ENCODE results near the gene CFAP20DC.

The CFAP20DC gene

DNA sequence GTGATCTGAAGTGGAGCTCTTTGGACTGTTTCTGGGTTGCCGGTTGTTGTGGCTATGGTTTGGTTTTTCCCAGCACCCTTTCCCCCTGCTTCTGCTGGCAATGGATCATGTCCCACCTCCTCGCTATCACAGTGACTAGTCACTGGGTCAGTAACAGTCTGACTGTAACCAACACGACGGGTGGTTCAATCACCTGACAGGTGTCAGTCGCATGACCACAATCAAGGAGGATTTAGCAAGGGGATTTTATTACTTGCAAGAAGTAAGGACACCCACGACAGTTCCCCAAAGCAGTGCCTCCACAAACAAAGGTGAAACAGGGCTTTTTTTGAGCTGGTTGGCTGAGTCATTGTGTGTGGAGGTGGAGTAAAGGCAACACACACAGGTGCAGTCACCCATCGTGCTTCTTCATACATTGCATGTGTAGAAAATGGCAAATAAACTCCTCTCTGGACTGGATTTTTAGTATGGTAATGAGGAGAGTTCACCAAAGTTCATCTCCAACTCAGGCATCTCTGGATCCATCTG is 324.4 kb downstream of the CFAP20DC start:
- Histone ChIP-seq H3K4me3 (ENCODE audit: low read length) (no peak overlapping the region), H3K4me1 (ENCODE audit: control insufficient read depth, low read length) (no peaks in the 10 kb centered on the region), H3K27ac (ENCODE audit: low read depth, low read length) (no peak overlapping the region), H3F3A (ENCODE audit: control insufficient read depth, insufficient read depth) (no peaks in the 10 kb centered on the region), H4K20me1 (ENCODE audit: control insufficient read depth, insufficient read depth, low read depth, low read length) (no peaks in the 10 kb centered on the region), H3K9me3 (ENCODE audit: control insufficient read depth, insufficient read depth, low read length) (no peaks in the 10 kb centered on the region; the same call in 1 of the 2 replicates), H3K36me3 (ENCODE audit: control insufficient read depth, low read length) (no peaks in the 10 kb centered on the region), H3K9me2 (replicated peaks; ENCODE audit: control insufficient read depth, low read length) (no peaks in the 10 kb centered on the region), H3K4me2 (ENCODE audit: low read length) (no peak overlapping the region), H3K27me3 (ENCODE audit: control insufficient read depth, low read length) (no peaks in the 10 kb centered on the region), H3K79me2 (ENCODE audit: control insufficient read depth, low read length) (no peaks in the 10 kb centered on the region)
- TF ChIP-seq CTCF (IDR thresholded peaks at IDR 0.05; ENCODE audit: low read depth, low read length, poor library complexity, severe bottlenecking) (no peak), EZH2phosphoT487 (IDR thresholded peaks at IDR 0.05; ENCODE audit: borderline replicate concordance, low read length) (no peak)

- H3K36me3 ChIP-seq (ENCODE audit: control insufficient read depth, low read length): no peaks in the 10 kb centered on the region
- H3F3A ChIP-seq (ENCODE audit: control insufficient read depth, insufficient read depth): no peaks in the 10 kb centered on the region
These were observed 325.5 kb downstream of the CFAP20DC start for GRCh38 chr3:58724336-58724735.

DNA sequence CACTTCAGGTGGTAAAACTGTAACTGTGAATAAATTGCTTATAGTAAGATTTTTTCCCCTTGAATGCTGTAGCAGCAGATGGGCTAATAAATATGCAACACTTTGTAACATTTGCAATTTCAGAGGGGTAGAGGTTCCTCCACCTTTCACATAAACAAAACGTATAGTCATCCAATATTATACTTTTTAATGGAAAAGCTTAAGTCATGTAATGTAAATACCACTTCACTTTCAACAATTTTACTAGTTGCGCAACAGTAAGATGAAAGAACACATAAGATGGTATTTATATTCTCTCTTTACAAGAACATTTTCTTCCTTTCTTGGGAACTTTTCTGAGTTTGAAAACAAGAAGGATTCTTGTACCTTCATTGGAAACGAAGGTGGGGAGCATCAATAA is 326.7 kb downstream of the CFAP20DC start:
- no peaks in the 10 kb centered on the region for H3K79me2 ChIP-seq (ENCODE audit: control insufficient read depth, low read length)
- no peaks in the 10 kb centered on the region for H4K20me1 ChIP-seq (ENCODE audit: control insufficient read depth, insufficient read depth, low read depth, low read length)
- no peak overlapping the region for H3K27ac ChIP-seq (ENCODE audit: low read depth, low read length)
- H3K4me2 ChIP-seq (ENCODE audit: low read length): no peak overlapping the region
- no peak overlapping the region for H3K4me3 ChIP-seq (ENCODE audit: low read length)
- H3K27me3 ChIP-seq (ENCODE audit: control insufficient read depth, low read length): no peaks in the 10 kb centered on the region
- TF ChIP-seq CTCF (IDR thresholded peaks at IDR 0.05; ENCODE audit: low read depth, low read length, poor library complexity, severe bottlenecking): no peak
- TF ChIP-seq EZH2phosphoT487 (IDR thresholded peaks at IDR 0.05; ENCODE audit: borderline replicate concordance, low read length): no peak
- H3F3A ChIP-seq (ENCODE audit: control insufficient read depth, insufficient read depth): no peaks in the 10 kb centered on the region
- H3K9me3 ChIP-seq (ENCODE audit: control insufficient read depth, insufficient read depth, low read length): no peaks in the 10 kb centered on the region
- no peaks in the 10 kb centered on the region for H3K4me1 ChIP-seq (ENCODE audit: control insufficient read depth, low read length)
- H3K9me2 ChIP-seq (replicated peaks; ENCODE audit: control insufficient read depth, low read length): no peaks in the 10 kb centered on the region
- no peaks in the 10 kb centered on the region for H3K36me3 ChIP-seq (ENCODE audit: control insufficient read depth, low read length)

More at GRCh38 chr3:58724336-58724735, 325.5 kb downstream of the CFAP20DC start:
- Histone ChIP-seq H3K79me2 (ENCODE audit: control insufficient read depth, low read length) (no peaks in the 10 kb centered on the region), H3K27ac (ENCODE audit: low read depth, low read length) (no peak overlapping the region), H3K9me3 (ENCODE audit: control insufficient read depth, insufficient read depth, low read length) (no peaks in the 10 kb centered on the region; the same call in 1 of the 2 replicates), H3K27me3 (ENCODE audit: control insufficient read depth, low read length) (no peaks in the 10 kb centered on the region), H3K4me2 (ENCODE audit: low read length) (no peak overlapping the region), H3K4me3 (ENCODE audit: low read length) (no peak overlapping the region), H3K9me2 (replicated peaks; ENCODE audit: control insufficient read depth, low read length) (no peaks in the 10 kb centered on the region), H4K20me1 (ENCODE audit: control insufficient read depth, insufficient read depth, low read depth, low read length) (no peaks in the 10 kb centered on the region), H3K4me1 (ENCODE audit: control insufficient read depth, low read length) (no peaks in the 10 kb centered on the region)
- TF ChIP-seq EZH2phosphoT487 (IDR thresholded peaks at IDR 0.05; ENCODE audit: borderline replicate concordance, low read length): no peak

GRCh38 chr3:58722561-58722960 is 327.3 kb downstream of the CFAP20DC start:
- Histone ChIP-seq H3K79me2 (ENCODE audit: control insufficient read depth, low read length) (no peaks in the 10 kb centered on the region), H3K4me2 (ENCODE audit: low read length) (no peak overlapping the region), H3K9me3 (ENCODE audit: control insufficient read depth, insufficient read depth, low read length) (no peaks in the 10 kb centered on the region), H3K4me3 (ENCODE audit: low read length) (no peak overlapping the region), H3K4me1 (ENCODE audit: control insufficient read depth, low read length) (no peaks in the 10 kb centered on the region), H3K36me3 (ENCODE audit: control insufficient read depth, low read length) (no peaks in the 10 kb centered on the region), H4K20me1 (ENCODE audit: control insufficient read depth, insufficient read depth, low read depth, low read length) (no peaks in the 10 kb centered on the region), H3K27me3 (ENCODE audit: control insufficient read depth, low read length) (no peaks in the 10 kb centered on the region), H3K27ac (ENCODE audit: low read depth, low read length) (no peak overlapping the region), H3K9me2 (replicated peaks; ENCODE audit: control insufficient read depth, low read length) (no peaks in the 10 kb centered on the region), H3F3A (ENCODE audit: control insufficient read depth, insufficient read depth) (no peaks in the 10 kb centered on the region)
- TF ChIP-seq CTCF (IDR thresholded peaks at IDR 0.05; ENCODE audit: low read depth, low read length, poor library complexity, severe bottlenecking): no peak
- no peak for TF ChIP-seq EZH2phosphoT487 (IDR thresholded peaks at IDR 0.05; ENCODE audit: borderline replicate concordance, low read length)
